Peyer's patch (tissue), 4 donors: Measurements from ENCODE around the gene TUBA1A. TPM values are rescaled to one million over a fixed set of nuclear protein-coding genes. Genes with fewer than 3 reads are reported as not detected.
A peak's percentile ranks its signal among the peaks of the same experiment; 100 is the strongest.

ENCODE experiments used
- DNase-seq, 3 donors: peaks; one replicate each; pipeline ENCODE4 v3.0.0-alpha.2; 2017 to 2019
- H3K27ac ChIP-seq, 4 donors: fragments of 200-600 bp; sonication (generic); one replicate each; pipeline ENCODE4 v1.5.1; 2016 to 2019
- H3K27me3 ChIP-seq, 2 donors: fragments of 200-600 bp; sonication (generic); one replicate each; pipeline ENCODE4 v1.5.1; 2019
- H3K36me3 ChIP-seq, 3 donors: fragments of 200-600 bp; sonication (generic); one replicate each; pipeline ENCODE4 v1.5.1; 2016 to 2019
- H3K4me1 ChIP-seq, 4 donors: fragments of 200-600 bp; sonication (generic); one replicate each; pipeline ENCODE4 v1.5.1; 2016 to 2019
- H3K4me3 ChIP-seq, 4 donors: fragments of 200-600 bp; sonication (generic); 1 replicate in 3 of 4; 2 replicates in 1 of 4; pipeline ENCODE4 v1.5.1; 2016 to 2019; ENCODE audit warnings: mild to moderate bottlenecking in 1 of 4
- H3K9me3 ChIP-seq, 4 donors: fragments of 200-600 bp; sonication (generic); one replicate each; pipeline ENCODE4 v1.5.1; 2016 to 2019; ENCODE audit warnings: mild to moderate bottlenecking in 1 of 4
- CTCF ChIP-seq, 6 experiments: fragments of 450-650 bp in 4 of 6; fragments of 200-600 bp in 2 of 6; sonication (generic) in 1 of 6; IDR thresholded peaks; one replicate each; pipeline ENCODE4 v1.5.1; 2017 to 2019; ENCODE audit warnings: antibody characterized with exemption in 6 of 6, mild to moderate bottlenecking in 3 of 6, moderate library complexity in 1 of 6
- POLR2A ChIP-seq, 2 donors: fragments of 450-650 bp; IDR thresholded peaks; one replicate each; pipeline ENCODE4 v1.5.1; 2017; ENCODE audit warnings: antibody characterized with exemption in 2 of 2, mild to moderate bottlenecking in 2 of 2, moderate library complexity in 2 of 2
- total RNA-seq, 4 donors: library from RNA; depleted of rRNA; stranded (reverse); fragments of >200 nt; gene quantifications; one replicate each; pipeline ENCODE4 v1.1.0, GENCODE V29; 2016

The TUBA1A gene
- total RNA-seq, 4 donors from 2014 or later: 16.5 to 50.3 (median 37.0) TPM

- peak overlapping the region in 1 of 4 donors; percentile 2 for H3K4me3 ChIP-seq
- no peaks in the 10 kb centered on the region for H3K4me1 ChIP-seq
- no peaks in the 10 kb centered on the region for H3K36me3 ChIP-seq
- H3K27me3 ChIP-seq: no peaks in the 10 kb centered on the region
- no peaks in the 10 kb centered on the region for H3K9me3 ChIP-seq
- no peak for DNase-seq
- TF ChIP-seq CTCF (IDR thresholded peaks at IDR 0.05): no peak
- no peak for TF ChIP-seq POLR2A (IDR thresholded peaks at IDR 0.05)
- no peak overlapping the region for H3K27ac ChIP-seq
Observed at GRCh38 chr12:49161092-49161795, 27.6 kb downstream of the TUBA1A start.

- H3K27me3 ChIP-seq: no peaks in the 10 kb centered on the region
- no peaks in the 10 kb centered on the region for H3K9me3 ChIP-seq
- no peaks in the 10 kb centered on the region for H3K36me3 ChIP-seq
- no peaks in the 10 kb centered on the region for H3K4me1 ChIP-seq
- H3K4me3 ChIP-seq: no peak overlapping the region
- DNase-seq: no peak
- H3K27ac ChIP-seq: no peak overlapping the region
- TF ChIP-seq POLR2A (IDR thresholded peaks at IDR 0.05) (no peak), CTCF (IDR thresholded peaks at IDR 0.05) (no peak)
Observed at GRCh38 chr12:49160399-49160798, 28.5 kb downstream of the TUBA1A start.

GRCh38 chr12:49154221-49154620 lies 34.7 kb downstream of the TUBA1A start:
- no peak overlapping the region for H3K27ac ChIP-seq
- no peak overlapping the region for H3K4me3 ChIP-seq
- DNase-seq: no peak
- H3K9me3 ChIP-seq: no peaks in the 10 kb centered on the region
- no peaks in the 10 kb centered on the region for H3K27me3 ChIP-seq
- H3K36me3 ChIP-seq: no peaks in the 10 kb centered on the region
- H3K4me1 ChIP-seq: no peaks in the 10 kb centered on the region
- TF ChIP-seq CTCF (IDR thresholded peaks at IDR 0.05) (no peak), POLR2A (IDR thresholded peaks at IDR 0.05) (no peak)

GRCh38 chr12:49147384-49147783 lies 41.5 kb downstream of the TUBA1A start:
- H3K4me1 ChIP-seq: no peaks in the 10 kb centered on the region
- H3K36me3 ChIP-seq: no peaks in the 10 kb centered on the region
- TF ChIP-seq CTCF (IDR thresholded peaks at IDR 0.05): no peak
- TF ChIP-seq POLR2A (IDR thresholded peaks at IDR 0.05): no peak
- H3K9me3 ChIP-seq: no peaks in the 10 kb centered on the region
- no peaks in the 10 kb centered on the region for H3K27me3 ChIP-seq
- no peak for DNase-seq
- H3K4me3 ChIP-seq: no peak overlapping the region
- H3K27ac ChIP-seq: no peak overlapping the region

GRCh38 chr12:49146406-49146805 lies 42.5 kb downstream of the TUBA1A start:
- no peak for TF ChIP-seq POLR2A (IDR thresholded peaks at IDR 0.05)
- TF ChIP-seq CTCF (IDR thresholded peaks at IDR 0.05): no peak
- Histone ChIP-seq H3K4me1 (no peaks in the 10 kb centered on the region), H3K27ac (no peak overlapping the region), H3K9me3 (no peaks in the 10 kb centered on the region), H3K4me3 (no peak overlapping the region), H3K27me3 (no peaks in the 10 kb centered on the region), H3K36me3 (no peaks in the 10 kb centered on the region)
- DNase-seq: no peak
